ENCODE results near the gene NCAM2. TPM values are rescaled to one million over a fixed set of nuclear protein-coding genes. Genes with fewer than 3 reads are reported as not detected.

Gene NCAM2
- total RNA-seq, 1 donor from 2014 or later: 16.3 TPM

- Mint-ChIP-seq H3K36me3 (ENCODE audit: low read depth) (peaks cover 2% of the 10 kb centered on the region), H3K27ac (ENCODE audit: unreplicated experiment) (no peak overlapping the region), H3K27me3 (ENCODE audit: low read depth) (no peaks in the 10 kb centered on the region), H3K4me1 (ENCODE audit: low read depth) (peaks cover 14% of the 10 kb centered on the region), H3K4me3 (ENCODE audit: unreplicated experiment) (no peak overlapping the region), H3K9me3 (ENCODE audit: low read depth) (peaks cover 13% of the 10 kb centered on the region)
- DNase-seq (ENCODE audit: low spot score): no peak
- no peak for TF ChIP-seq CTCF (IDR thresholded peaks at IDR 0.05)
Observed at GRCh38 chr21:21439761-21440160, 441.6 kb downstream of the NCAM2 start.

DNA sequence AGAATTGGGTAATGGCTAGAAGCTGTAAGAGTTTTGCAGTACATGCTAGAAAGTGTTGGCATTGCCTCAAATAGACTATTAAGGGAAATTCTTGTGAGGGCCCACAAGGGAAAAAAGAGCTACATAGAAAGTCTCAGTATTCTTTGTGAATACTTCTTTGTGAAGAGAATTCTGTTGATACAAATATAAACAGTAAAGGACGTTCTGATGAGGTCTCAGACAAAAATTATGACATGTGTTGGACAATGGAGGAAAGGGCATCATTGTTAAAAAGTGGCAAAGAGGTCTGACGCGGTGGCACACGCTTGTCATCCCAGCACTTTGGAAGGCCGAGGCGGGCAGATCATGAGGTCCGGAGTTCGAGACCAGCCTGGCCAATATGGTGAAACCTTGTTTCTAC, 458.9 kb downstream of the NCAM2 start:
- no peak overlapping the region for H3K27ac Mint-ChIP-seq (ENCODE audit: unreplicated experiment)
- H3K9me3 Mint-ChIP-seq (ENCODE audit: low read depth): peaks cover 3% of the 10 kb centered on the region
- no peak overlapping the region for H3K4me3 Mint-ChIP-seq (ENCODE audit: unreplicated experiment)
- no peak for TF ChIP-seq CTCF (IDR thresholded peaks at IDR 0.05)
- H3K27me3 Mint-ChIP-seq (ENCODE audit: low read depth): no peaks in the 10 kb centered on the region
- DNase-seq (ENCODE audit: low spot score): no peak
- H3K36me3 Mint-ChIP-seq (ENCODE audit: low read depth): no peaks in the 10 kb centered on the region
- no peaks in the 10 kb centered on the region for H3K4me1 Mint-ChIP-seq (ENCODE audit: low read depth)

GRCh38 chr21:21458124-21458631, 460.0 kb downstream of the NCAM2 start:
- DNase-seq (ENCODE audit: low spot score): peak; percentile 76
- Mint-ChIP-seq H3K36me3 (ENCODE audit: low read depth) (no peaks in the 10 kb centered on the region), H3K27ac (ENCODE audit: unreplicated experiment) (no peak overlapping the region), H3K9me3 (ENCODE audit: low read depth) (peaks cover 3% of the 10 kb centered on the region), H3K4me1 (ENCODE audit: low read depth) (no peaks in the 10 kb centered on the region), H3K27me3 (ENCODE audit: low read depth) (no peaks in the 10 kb centered on the region), H3K4me3 (ENCODE audit: unreplicated experiment) (no peak overlapping the region)
- TF ChIP-seq CTCF (IDR thresholded peaks at IDR 0.05): no peak

DNA sequence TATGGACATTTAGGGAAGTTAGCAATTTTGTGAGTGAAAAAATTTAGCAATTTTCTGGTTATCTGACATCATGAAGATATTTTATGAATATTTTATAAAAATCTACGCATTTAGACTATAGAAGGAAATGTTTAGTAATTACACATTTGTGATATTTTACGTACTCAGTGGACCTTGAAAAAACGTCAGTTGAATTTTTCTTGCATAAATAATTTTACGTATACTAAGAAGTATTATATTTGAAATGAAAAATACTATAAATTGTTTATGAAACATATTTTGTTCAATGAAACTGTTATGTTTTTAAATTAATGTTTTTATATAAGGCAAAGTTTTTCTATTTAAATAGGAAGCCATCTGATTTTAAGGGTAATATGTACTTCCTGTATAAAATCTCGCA, 462.8 kb downstream of the NCAM2 start:
- Mint-ChIP-seq H3K27ac (ENCODE audit: unreplicated experiment) (no peak overlapping the region), H3K4me1 (ENCODE audit: low read depth) (no peaks in the 10 kb centered on the region), H3K4me3 (ENCODE audit: unreplicated experiment) (no peak overlapping the region), H3K27me3 (ENCODE audit: low read depth) (no peaks in the 10 kb centered on the region), H3K9me3 (ENCODE audit: low read depth) (peaks cover 3% of the 10 kb centered on the region), H3K36me3 (ENCODE audit: low read depth) (no peaks in the 10 kb centered on the region)
- no peak for DNase-seq (ENCODE audit: low spot score)
- TF ChIP-seq CTCF (IDR thresholded peaks at IDR 0.05): no peak

DNA sequence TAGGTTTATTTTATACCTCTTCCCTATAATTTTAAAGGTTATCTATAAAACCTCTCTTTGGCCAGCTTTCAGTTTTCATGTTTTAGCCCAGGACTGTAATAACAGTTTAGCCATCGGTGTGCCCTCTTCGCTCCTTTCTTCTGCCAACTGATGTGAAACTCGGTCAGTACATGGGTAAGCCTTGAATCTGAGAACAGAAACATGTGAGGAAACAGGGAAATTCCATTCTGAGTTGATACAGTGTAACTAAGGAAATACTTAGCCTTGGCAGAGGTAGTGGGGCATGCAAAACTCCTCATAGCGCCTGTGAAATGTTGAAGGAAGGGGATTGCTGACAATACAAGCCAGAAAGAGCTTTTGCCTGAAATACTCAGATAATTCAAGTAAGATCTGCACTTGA, 465.2 kb downstream of the NCAM2 start:
- Mint-ChIP-seq H3K9me3 (ENCODE audit: low read depth) (no peaks in the 10 kb centered on the region), H3K36me3 (ENCODE audit: low read depth) (no peaks in the 10 kb centered on the region)

More for the DNA sequence above, 465.2 kb downstream of the NCAM2 start:
- H3K4me1 Mint-ChIP-seq (ENCODE audit: low read depth): no peaks in the 10 kb centered on the region
- TF ChIP-seq CTCF (IDR thresholded peaks at IDR 0.05): no peak
- no peak overlapping the region for H3K4me3 Mint-ChIP-seq (ENCODE audit: unreplicated experiment)
- H3K27ac Mint-ChIP-seq (ENCODE audit: unreplicated experiment): no peak overlapping the region
- H3K27me3 Mint-ChIP-seq (ENCODE audit: low read depth): no peaks in the 10 kb centered on the region
- no peak for DNase-seq (ENCODE audit: low spot score)

All from chondrocyte (in vitro differentiated cells).